Neutrophil (primary cell): ENCODE results near the gene C11orf42.

Experiments used
- H3K27ac ChIP-seq: fragments of 200-600 bp; sonication (generic); 2 replicates; pipeline ENCODE4 v1.5.1; 2016; ENCODE audit warnings: mild to moderate bottlenecking, moderate library complexity
- H3K27me3 ChIP-seq: fragments of 200-600 bp; sonication (generic); 2 replicates; pipeline ENCODE4 v1.6.0; 2016; ENCODE audit warnings: mild to moderate bottlenecking
- H3K36me3 ChIP-seq: fragments of 200-600 bp; sonication (generic); 2 replicates; pipeline ENCODE4 v1.5.1; 2017
- H3K4me1 ChIP-seq, 2 experiments: fragments of 200-600 bp in 1 of 2; sonication (generic) in 1 of 2; 1 replicate in 1 of 2; 2 replicates in 1 of 2; pipeline versions ENCODE4 v1.5.1 to v1.6.1; 2013 to 2016; ENCODE audit warnings: low read depth in 1 of 2, low read length in 1 of 2, mild to moderate bottlenecking in 1 of 2, moderate library complexity in 1 of 2; ENCODE audit not compliant: control insufficient read depth in 1 of 2, insufficient read depth in 1 of 2
- H3K4me3 ChIP-seq, 2 experiments: fragments of 200-600 bp in 1 of 2; sonication (generic) in 1 of 2; 1 replicate in 1 of 2; 2 replicates in 1 of 2; pipeline ENCODE4 v1.5.1; 2013 to 2016; ENCODE audit warnings: low read depth in 1 of 2, low read length in 1 of 2, mild to moderate bottlenecking in 1 of 2, moderate library complexity in 1 of 2
- H3K9me3 ChIP-seq: fragments of 200-600 bp; sonication (generic); 2 replicates; pipeline ENCODE4 v1.5.1; 2016
- TF ChIP-seq, protein P1 (sequence below): fragments of 200-600 bp; sonication (generic); IDR thresholded peaks from 2 replicates; pipeline ENCODE4 v1.5.1; 2016; ENCODE audit warnings: antibody characterized with exemption

The C11orf42 gene

DNA sequence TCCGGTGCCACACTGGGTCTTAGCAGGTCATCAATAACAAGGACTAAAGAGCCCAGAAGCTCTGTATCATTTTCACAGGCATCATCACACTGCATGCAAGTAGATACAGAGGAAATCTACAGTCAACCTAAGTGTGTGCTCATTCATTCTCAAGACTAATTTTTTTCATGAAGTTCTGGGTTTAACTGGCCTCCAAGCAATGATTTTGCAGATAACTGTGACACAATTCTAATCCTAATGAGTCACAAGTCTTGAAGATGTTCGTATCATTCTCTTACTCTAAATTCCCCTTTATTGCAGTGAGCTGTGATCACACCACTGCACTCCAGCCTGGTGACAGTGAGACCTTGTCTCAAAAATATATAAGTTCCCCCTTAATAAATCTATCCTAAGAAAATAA, 3.9 kb upstream of the C11orf42 start:
- Histone ChIP-seq H3K27ac (peak overlapping the region; percentile 94), H3K9me3 (no peaks in the 10 kb centered on the region), H3K4me1 (peaks cover 98 to 100% of the 10 kb centered on the region in 2 experiments), H3K4me3 (peak overlapping the region; percentile 41 to 44), H3K36me3 (no peaks in the 10 kb centered on the region), H3K27me3 (no peaks in the 10 kb centered on the region)
- TF ChIP-seq, protein P1, sequence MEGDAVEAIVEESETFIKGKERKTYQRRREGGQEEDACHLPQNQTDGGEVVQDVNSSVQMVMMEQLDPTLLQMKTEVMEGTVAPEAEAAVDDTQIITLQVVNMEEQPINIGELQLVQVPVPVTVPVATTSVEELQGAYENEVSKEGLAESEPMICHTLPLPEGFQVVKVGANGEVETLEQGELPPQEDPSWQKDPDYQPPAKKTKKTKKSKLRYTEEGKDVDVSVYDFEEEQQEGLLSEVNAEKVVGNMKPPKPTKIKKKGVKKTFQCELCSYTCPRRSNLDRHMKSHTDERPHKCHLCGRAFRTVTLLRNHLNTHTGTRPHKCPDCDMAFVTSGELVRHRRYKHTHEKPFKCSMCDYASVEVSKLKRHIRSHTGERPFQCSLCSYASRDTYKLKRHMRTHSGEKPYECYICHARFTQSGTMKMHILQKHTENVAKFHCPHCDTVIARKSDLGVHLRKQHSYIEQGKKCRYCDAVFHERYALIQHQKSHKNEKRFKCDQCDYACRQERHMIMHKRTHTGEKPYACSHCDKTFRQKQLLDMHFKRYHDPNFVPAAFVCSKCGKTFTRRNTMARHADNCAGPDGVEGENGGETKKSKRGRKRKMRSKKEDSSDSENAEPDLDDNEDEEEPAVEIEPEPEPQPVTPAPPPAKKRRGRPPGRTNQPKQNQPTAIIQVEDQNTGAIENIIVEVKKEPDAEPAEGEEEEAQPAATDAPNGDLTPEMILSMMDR: no peak

DNA sequence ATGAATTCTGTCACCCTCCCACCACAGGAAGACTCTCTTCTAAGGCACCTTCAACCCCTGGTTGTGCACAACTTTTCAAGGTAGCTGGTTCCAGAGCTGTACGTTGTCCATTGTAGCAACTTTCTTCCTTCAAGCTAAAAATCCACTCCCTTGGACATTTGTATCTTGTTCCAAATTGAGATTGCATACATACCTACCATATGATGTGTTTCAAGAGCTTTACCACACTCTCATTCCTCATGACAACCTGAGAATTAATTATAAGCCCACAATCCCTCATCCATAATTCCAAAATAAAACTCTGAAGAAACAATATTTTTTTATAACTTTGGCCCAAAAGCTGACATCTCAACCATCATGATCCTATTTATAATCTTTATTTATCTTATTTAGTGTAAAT, 3.3 kb upstream of the C11orf42 start:
- Histone ChIP-seq H3K4me3 (peak overlapping the region in 1 of 2 experiments; percentile 41), H3K27me3 (no peaks in the 10 kb centered on the region), H3K4me1 (peaks cover 98 to 100% of the 10 kb centered on the region in 2 experiments), H3K27ac (peak overlapping the region; percentile 94), H3K36me3 (no peaks in the 10 kb centered on the region), H3K9me3 (no peaks in the 10 kb centered on the region)
- TF ChIP-seq, protein P1: no peak

DNA sequence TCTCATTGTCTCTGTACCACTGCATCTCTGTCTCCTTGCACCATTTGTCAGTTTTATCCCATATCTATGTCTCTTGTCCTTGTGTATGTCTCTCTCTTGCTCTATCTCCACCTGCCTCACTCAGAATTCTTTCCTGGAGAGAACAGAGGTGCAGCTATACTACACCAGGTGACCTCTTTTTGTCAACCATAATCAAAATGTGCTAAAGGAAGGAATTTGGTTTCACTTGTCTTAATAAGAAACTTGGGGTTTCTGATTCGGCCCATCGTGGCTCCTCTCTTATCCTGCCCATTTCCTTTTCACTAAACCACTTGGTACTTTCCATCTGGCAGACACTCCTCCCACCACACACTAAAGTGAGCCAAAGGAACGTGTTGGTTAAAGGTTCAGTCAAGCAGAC, 2.0 kb upstream of the C11orf42 start:
- H3K9me3 ChIP-seq: no peaks in the 10 kb centered on the region
- H3K36me3 ChIP-seq: peaks cover 9% of the 10 kb centered on the region
- TF ChIP-seq, protein P1: no peak
- H3K4me1 ChIP-seq: peaks cover 93 to 95% of the 10 kb centered on the region in 2 experiments
- H3K27me3 ChIP-seq: no peaks in the 10 kb centered on the region
- H3K4me3 ChIP-seq: no peak overlapping the region
- peak overlapping the region; percentile 94 for H3K27ac ChIP-seq

DNA sequence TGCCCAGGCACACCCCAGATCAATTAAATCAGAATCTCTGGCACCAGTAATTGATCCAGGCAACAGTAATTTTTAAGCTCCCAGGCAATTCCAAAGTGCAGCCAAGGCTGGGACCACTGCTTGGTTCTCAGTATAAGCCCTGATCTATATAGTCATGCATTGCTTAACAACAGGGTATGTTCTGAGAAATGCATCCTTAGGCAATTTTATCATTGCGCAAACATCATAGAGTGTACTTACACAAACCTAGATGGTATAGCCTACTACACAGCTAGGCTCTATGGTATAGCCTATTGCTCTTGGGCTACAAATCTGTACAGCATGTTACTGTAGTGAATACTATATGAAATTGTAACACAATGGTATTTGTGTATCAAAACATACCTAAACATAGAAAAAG, 651 bp upstream of the C11orf42 start:
- Histone ChIP-seq H3K27ac (peak overlapping the region; percentile 94), H3K27me3 (no peaks in the 10 kb centered on the region), H3K4me3 (peak overlapping the region; percentile 10 to 16), H3K9me3 (no peaks in the 10 kb centered on the region), H3K36me3 (peaks cover 22% of the 10 kb centered on the region), H3K4me1 (peaks cover 79 to 81% of the 10 kb centered on the region in 2 experiments)
- TF ChIP-seq, protein P1: no peak

DNA sequence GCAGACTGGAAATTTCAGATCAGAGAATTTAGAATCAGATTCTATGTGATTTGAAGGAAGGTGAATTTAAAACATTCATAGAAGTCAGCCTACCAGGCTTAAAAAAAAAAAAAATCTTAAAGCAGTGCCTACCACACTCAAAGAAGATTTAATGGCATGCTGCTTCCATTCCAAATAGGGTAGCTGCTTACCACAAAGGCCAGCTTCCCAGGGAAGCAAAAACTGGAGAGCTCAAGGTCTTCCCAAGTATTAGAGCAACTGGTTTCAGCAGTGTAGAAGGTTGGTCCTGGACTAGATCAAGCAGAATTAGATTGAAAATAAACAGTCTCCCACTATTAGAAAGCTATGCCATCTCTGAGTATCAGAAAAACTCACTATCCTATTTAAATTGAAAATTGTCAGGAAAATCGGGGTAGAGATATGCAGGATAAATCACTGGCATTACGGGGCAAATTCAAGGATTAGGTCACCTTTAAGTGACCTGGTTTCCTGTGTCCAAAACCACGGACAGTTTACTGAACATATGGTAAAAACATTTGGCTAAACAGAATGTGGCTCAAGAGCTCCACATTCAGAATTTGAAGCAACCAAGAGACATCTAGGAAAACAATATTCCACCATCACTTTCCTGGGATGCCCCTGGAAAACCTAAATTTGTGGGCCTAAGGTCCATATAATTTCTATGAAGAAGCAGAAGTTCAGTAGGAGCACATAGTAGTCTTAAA, 1.3 kb downstream of the C11orf42 start:
- Histone ChIP-seq H3K36me3 (peaks cover 41% of the 10 kb centered on the region), H3K4me1 (peaks cover 60 to 64% of the 10 kb centered on the region in 2 experiments), H3K27me3 (no peaks in the 10 kb centered on the region), H3K27ac (peak overlapping the region; percentile 94), H3K9me3 (no peaks in the 10 kb centered on the region), H3K4me3 (no peak overlapping the region)
- TF ChIP-seq, protein P1: no peak
